HG03280 (cell line): ENCODE measurements around the gene OR4D6.

Experiments
- ATAC-seq: cut with Tn5 transposase; IDR thresholded peaks from one replicate; pipeline ENCODE4 v1.9.1; 2021; ENCODE audit warnings: mild to moderate bottlenecking, moderate library complexity; ENCODE audit not compliant: unreplicated experiment

Gene OR4D6

DNA sequence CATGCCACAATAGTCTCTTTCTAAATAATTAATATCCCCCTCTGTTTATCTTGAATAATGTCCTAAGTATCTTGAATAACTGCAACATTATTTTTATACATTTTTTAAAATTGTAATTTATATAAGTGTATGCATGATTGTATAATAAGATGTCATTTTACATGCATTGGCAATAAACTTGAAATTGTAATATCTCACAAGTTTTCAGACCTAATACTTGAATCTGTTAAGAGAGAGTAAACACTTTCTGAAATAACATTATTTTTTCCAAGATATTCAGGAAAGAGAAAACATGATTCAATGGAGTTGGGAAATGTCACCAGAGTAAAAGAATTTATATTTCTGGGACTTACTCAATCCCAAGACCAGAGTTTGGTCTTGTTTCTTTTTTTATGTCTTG lies 46.5 kb downstream of the OR4D6 start, which contains the start of gene OR4D11:
Gene OR4D11 (plus strand): TSS at position 301 of the 400 bp plus-strand sequence. CDS start 0 bp downstream, at position 301.
- ATAC-seq: no peak
